Gastrocnemius medialis (tissue), 4 donors: ENCODE measurements around the gene CAMKK2. TPM values are rescaled to one million over a fixed set of nuclear protein-coding genes. Genes with fewer than 3 reads are reported as not detected.
A peak's percentile ranks its signal among the peaks of the same experiment; 100 is the strongest.

Experiments used
- ATAC-seq, 2 donors: fragments of 150-250 bp; one replicate each; pipeline ENCODE4 v1.9.1; 2016
- DNase-seq, 2 donors: peaks; one replicate each; pipeline ENCODE4 v3.0.0-alpha.2; 2019
- H3K27ac ChIP-seq, 4 donors: fragments of 200-600 bp; sonication (generic); 1 replicate in 1 of 4; 2 replicates in 3 of 4; pipeline ENCODE4 v1.5.1; 2016 to 2018; ENCODE audit warnings: mild to moderate bottlenecking in 2 of 4, moderate library complexity in 1 of 4
- H3K27me3 ChIP-seq, 3 donors: fragments of 200-600 bp; sonication (generic) in 2 of 3; 1 replicate in 1 of 3; 2 replicates in 2 of 3; pipeline versions ENCODE4 v1.5.1 to v1.6.0; 2016 to 2019; ENCODE audit warnings: mild to moderate bottlenecking in 1 of 3, moderate library complexity in 1 of 3
- H3K36me3 ChIP-seq, 2 donors: fragments of 200-600 bp; sonication (generic) in 1 of 2; one replicate each; pipeline ENCODE4 v1.5.1; 2017 to 2018
- H3K4me1 ChIP-seq, 2 donors: fragments of 200-600 bp; sonication (generic) in 1 of 2; one replicate each; pipeline ENCODE4 v1.5.1; 2016 to 2017; ENCODE audit warnings: mild to moderate bottlenecking in 2 of 2
- H3K4me3 ChIP-seq, 4 donors: fragments of 200-600 bp; sonication (generic) in 3 of 4; 1 replicate in 1 of 4; 2 replicates in 3 of 4; pipeline ENCODE4 v1.5.1; 2016 to 2019; ENCODE audit warnings: mild to moderate bottlenecking in 2 of 4
- H3K9me3 ChIP-seq, 3 donors: fragments of 200-600 bp; sonication (generic) in 2 of 3; 1 replicate in 1 of 3; 2 replicates in 2 of 3; pipeline ENCODE4 v1.5.1; 2016 to 2019
- CTCF ChIP-seq, 5 experiments: fragments of 450-650 bp in 3 of 5; fragments of 200-600 bp in 2 of 5; sonication (generic) in 2 of 5; IDR thresholded peaks in 4 of 5; conservative IDR thresholded peaks in 1 of 5; 1 replicate in 4 of 5; 2 replicates in 1 of 5; pipeline ENCODE4 v1.5.1; 2016 to 2019; ENCODE audit warnings: antibody characterized with exemption in 5 of 5, mild to moderate bottlenecking in 3 of 5, moderate library complexity in 3 of 5
- POLR2A ChIP-seq, 2 donors: fragments of 450-650 bp; IDR thresholded peaks; one replicate each; pipeline ENCODE4 v1.6.1; 2017; ENCODE audit warnings: antibody characterized with exemption in 2 of 2, mild to moderate bottlenecking in 2 of 2, moderate library complexity in 2 of 2
- in situ Hi-C, 4 donors: fragments of 200-750 bp; cut with MboI; loops; one replicate each; pipeline versions ENCODE4 v1.15.0 to v1.8.0; 2017; ENCODE audit warnings: low sequenced_read_pairs in 4 of 4
- intact Hi-C: fragments of 100-400 bp; cut with DNase I; formaldehyde crosslinking; loops from one replicate; pipeline ENCODE4 v1.15.1; 2023; ENCODE audit warnings: low total_unique reads
- total RNA-seq, 4 donors: library from RNA; depleted of rRNA; stranded (reverse); fragments of >200 nt; gene quantifications; one replicate each; pipeline versions ENCODE4 v1.1.0 to v1.2.3, GENCODE V29; 2016

CAMKK2 gene
- total RNA-seq, 4 donors from 2014 or later: 6.0 to 10.2 (median 7.5) TPM

GRCh38 chr12:121198949-121199348, 97.6 kb downstream of the CAMKK2 start:
- no peaks in the 10 kb centered on the region for H3K4me1 ChIP-seq
- no peaks in the 10 kb centered on the region for H3K27me3 ChIP-seq
- in situ Hi-C loops (no loop called here), intact Hi-C loops (no loop called here)
- no peak overlapping the region for H3K4me3 ChIP-seq
- no peak for TF ChIP-seq POLR2A (IDR thresholded peaks at IDR 0.05)
- TF ChIP-seq CTCF (IDR thresholded peaks at IDR 0.05 in 4 of 5, conservative IDR thresholded peaks at IDR 0.05 in 1 of 5): no peak
- H3K27ac ChIP-seq: no peak overlapping the region
- no peaks in the 10 kb centered on the region for H3K9me3 ChIP-seq
- H3K36me3 ChIP-seq: no peaks in the 10 kb centered on the region
- ATAC-seq: no peak
- no peak for DNase-seq

GRCh38 chr12:121196902-121197301, 99.6 kb downstream of the CAMKK2 start:
- no peak overlapping the region for H3K27ac ChIP-seq
- ATAC-seq: no peak

GRCh38 chr12:121191151-121191550, 105.4 kb downstream of the CAMKK2 start:
- Histone ChIP-seq H3K27ac (no peak overlapping the region), H3K4me3 (no peak overlapping the region), H3K9me3 (no peaks in the 10 kb centered on the region), H3K27me3 (no peaks in the 10 kb centered on the region), H3K36me3 (no peaks in the 10 kb centered on the region), H3K4me1 (no peaks in the 10 kb centered on the region)
- no peak for DNase-seq
- ATAC-seq: no peak
- no peak for TF ChIP-seq POLR2A (IDR thresholded peaks at IDR 0.05)
- in situ Hi-C loops (no loop called here), intact Hi-C loops (no loop called here)

More at GRCh38 chr12:121196902-121197301, 99.6 kb downstream of the CAMKK2 start:
- peak in 1 of 2 donors; percentile 21 for DNase-seq
- in situ Hi-C loops (no loop called here), intact Hi-C loops (no loop called here)
- Histone ChIP-seq H3K9me3 (no peaks in the 10 kb centered on the region), H3K4me1 (no peaks in the 10 kb centered on the region), H3K4me3 (no peak overlapping the region), H3K36me3 (no peaks in the 10 kb centered on the region), H3K27me3 (no peaks in the 10 kb centered on the region)
- no peak for TF ChIP-seq POLR2A (IDR thresholded peaks at IDR 0.05)
- TF ChIP-seq CTCF (IDR thresholded peaks at IDR 0.05 in 4 of 5, conservative IDR thresholded peaks at IDR 0.05 in 1 of 5): no peak

- no peak overlapping the region for H3K4me3 ChIP-seq
- H3K4me1 ChIP-seq: no peaks in the 10 kb centered on the region
- intact Hi-C loops (no loop called here), in situ Hi-C loops (no loop called here)
- no peak overlapping the region for H3K27ac ChIP-seq
- no peak for ATAC-seq
- H3K36me3 ChIP-seq: no peaks in the 10 kb centered on the region
- H3K9me3 ChIP-seq: no peaks in the 10 kb centered on the region
- TF ChIP-seq CTCF (IDR thresholded peaks at IDR 0.05 in 4 of 5, conservative IDR thresholded peaks at IDR 0.05 in 1 of 5): no peak
- no peak for DNase-seq
- H3K27me3 ChIP-seq: no peaks in the 10 kb centered on the region
Observed at GRCh38 chr12:121190523-121191031, 105.9 kb downstream of the CAMKK2 start.

- ATAC-seq (no peak), DNase-seq (no peak)
- in situ Hi-C loops (no loop called here), intact Hi-C loops (no loop called here)
- Histone ChIP-seq H3K27me3 (no peaks in the 10 kb centered on the region), H3K27ac (no peak overlapping the region), H3K4me3 (no peak overlapping the region), H3K36me3 (no peaks in the 10 kb centered on the region), H3K9me3 (no peaks in the 10 kb centered on the region), H3K4me1 (no peaks in the 10 kb centered on the region)
- TF ChIP-seq CTCF (IDR thresholded peaks at IDR 0.05 in 4 of 5, conservative IDR thresholded peaks at IDR 0.05 in 1 of 5) (no peak), POLR2A (IDR thresholded peaks at IDR 0.05) (no peak)
Observed at GRCh38 chr12:121189619-121190155, 106.8 kb downstream of the CAMKK2 start.
